ENCODE data around the gene LOXL3.

GRCh38 chr2:74513605-74514367 is 40.0 kb downstream of the LOXL3 start:
- TF ChIP-seq POLR2A (IDR thresholded peaks at IDR 0.05) (no peak), CTCF (IDR thresholded peaks at IDR 0.05) (no peak)
